CD4-positive, alpha-beta T cell treated with Interleukin-4 for 4 hours (primary cell): ENCODE results near the gene EVI5.
A peak's percentile ranks its signal among the peaks of the same experiment; 100 is the strongest.
"Not testable (repeated sequence)": the region's sequence is repeated elsewhere in the genome, so short reads cannot be mapped to it uniquely, and the experiment has no call there.

ENCODE experiments used
- DNase-seq: peaks from one replicate; pipeline ENCODE4 v3.0.0-alpha.2; 2020

The EVI5 gene

GRCh38 chr1:92563457-92564216 lies 221.3 kb downstream of the EVI5 start:
- DNase-seq: peak; percentile 26

- no peak for DNase-seq
Observed at GRCh38 chr1:92556350-92556749, 228.6 kb downstream of the EVI5 start.

- DNase-seq: no peak
Observed at GRCh38 chr1:92554216-92554615, 230.7 kb downstream of the EVI5 start.

GRCh38 chr1:92551916-92552315 lies 233.0 kb downstream of the EVI5 start:
- no peak for DNase-seq

- no peak for DNase-seq
Observed at GRCh38 chr1:92544756-92545165, 240.1 kb downstream of the EVI5 start.

GRCh38 chr1:92543131-92544055 lies 241.5 kb downstream of the EVI5 start:
- DNase-seq: no peak

GRCh38 chr1:92538413-92539061 lies 246.4 kb downstream of the EVI5 start:
- DNase-seq: peak; percentile 77

GRCh38 chr1:92538048-92538412 lies 246.9 kb downstream of the EVI5 start:
- peak; percentile 89 for DNase-seq

GRCh38 chr1:92536980-92537884 lies 247.7 kb downstream of the EVI5 start:
- peak; percentile 95 for DNase-seq

- DNase-seq: peak; percentile 28
Observed at GRCh38 chr1:92536211-92536979, 248.5 kb downstream of the EVI5 start.

GRCh38 chr1:92532371-92532770 lies 252.5 kb downstream of the EVI5 start:
- peak; percentile 9 for DNase-seq

- DNase-seq: not testable (repeated sequence)
Observed at GRCh38 chr1:92531939-92532338, 253.0 kb downstream of the EVI5 start.

- DNase-seq: no peak
Observed at GRCh38 chr1:92527670-92528069, 257.2 kb downstream of the EVI5 start.

GRCh38 chr1:92524944-92525590 lies 259.8 kb downstream of the EVI5 start:
- not testable (repeated sequence) for DNase-seq

- DNase-seq: no peak
Observed at GRCh38 chr1:92519043-92519442, 265.9 kb downstream of the EVI5 start.

GRCh38 chr1:92516574-92516973 lies 268.3 kb downstream of the EVI5 start:
- DNase-seq: no peak

- DNase-seq: no peak
Observed at GRCh38 chr1:92515796-92516201, 269.1 kb downstream of the EVI5 start.

- no peak for DNase-seq
Observed at GRCh38 chr1:92511541-92511940, 273.4 kb downstream of the EVI5 start.

- no peak for DNase-seq
Observed at GRCh38 chr1:92509619-92510018, 275.3 kb downstream of the EVI5 start.

- no peak for DNase-seq
Observed at GRCh38 chr1:92505015-92505692, 279.8 kb downstream of the EVI5 start.
